GF-D8 (cell line): Measurements from ENCODE around the gene PARP16.
"Not testable (repeated sequence)": the region's sequence is repeated elsewhere in the genome, so short reads cannot be mapped to it uniquely, and the experiment has no call there.

Source experiments
- DNase-seq: peaks from one replicate; lab custom pipeline; 2025; lab: John Stamatoyannopoulos, UW

Gene PARP16

DNA sequence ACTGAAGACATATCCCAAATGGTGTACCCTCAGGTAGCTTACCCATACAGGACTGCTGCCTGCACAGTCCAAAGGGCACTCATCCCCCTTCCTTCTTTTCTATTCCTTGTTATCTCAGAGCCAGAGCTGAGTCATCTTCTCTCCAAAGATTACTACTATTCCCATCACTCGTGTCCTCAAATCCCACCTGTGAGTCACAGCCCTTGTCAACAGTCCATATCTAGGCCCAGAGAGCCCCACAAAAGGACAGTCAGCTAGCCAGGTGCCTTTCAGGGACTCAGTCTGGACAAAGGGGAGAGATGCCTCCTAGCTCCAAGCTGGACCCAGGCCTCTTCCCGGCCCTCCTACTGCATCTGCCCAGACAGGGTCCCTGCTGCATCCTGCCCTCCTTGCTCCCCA, 11.0 kb downstream of the PARP16 start:
- no peak for DNase-seq

DNA sequence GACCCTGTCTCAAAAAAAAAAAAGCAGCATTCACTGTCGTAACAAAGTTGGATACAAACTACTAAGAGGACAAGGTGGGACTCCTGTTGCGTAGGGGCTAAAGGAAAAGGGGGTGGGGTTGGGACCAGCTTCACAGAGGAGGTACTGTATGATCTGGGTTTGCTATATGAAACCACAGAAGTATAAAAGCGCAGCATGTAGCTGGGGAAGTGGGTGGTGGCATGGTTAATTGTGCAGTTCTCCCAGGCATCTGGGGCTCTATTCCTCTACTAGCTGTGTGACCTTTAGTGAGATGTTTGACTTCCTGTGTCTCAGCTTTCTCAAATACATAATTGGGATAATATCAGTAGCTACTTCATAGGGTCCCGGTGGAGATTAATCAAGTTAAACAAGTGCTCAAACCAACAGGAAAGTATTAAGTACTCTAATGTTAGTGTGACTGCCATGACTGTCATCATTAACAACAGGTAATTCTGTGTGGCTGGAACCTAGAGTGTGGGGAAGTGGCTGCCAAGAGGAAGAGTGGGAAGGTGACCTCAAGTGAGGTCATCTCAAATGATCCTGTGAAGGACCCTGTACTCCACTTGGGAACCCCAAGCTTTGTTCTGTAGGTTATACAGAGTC, 11.5 kb downstream of the PARP16 start:
- DNase-seq: no peak

DNA sequence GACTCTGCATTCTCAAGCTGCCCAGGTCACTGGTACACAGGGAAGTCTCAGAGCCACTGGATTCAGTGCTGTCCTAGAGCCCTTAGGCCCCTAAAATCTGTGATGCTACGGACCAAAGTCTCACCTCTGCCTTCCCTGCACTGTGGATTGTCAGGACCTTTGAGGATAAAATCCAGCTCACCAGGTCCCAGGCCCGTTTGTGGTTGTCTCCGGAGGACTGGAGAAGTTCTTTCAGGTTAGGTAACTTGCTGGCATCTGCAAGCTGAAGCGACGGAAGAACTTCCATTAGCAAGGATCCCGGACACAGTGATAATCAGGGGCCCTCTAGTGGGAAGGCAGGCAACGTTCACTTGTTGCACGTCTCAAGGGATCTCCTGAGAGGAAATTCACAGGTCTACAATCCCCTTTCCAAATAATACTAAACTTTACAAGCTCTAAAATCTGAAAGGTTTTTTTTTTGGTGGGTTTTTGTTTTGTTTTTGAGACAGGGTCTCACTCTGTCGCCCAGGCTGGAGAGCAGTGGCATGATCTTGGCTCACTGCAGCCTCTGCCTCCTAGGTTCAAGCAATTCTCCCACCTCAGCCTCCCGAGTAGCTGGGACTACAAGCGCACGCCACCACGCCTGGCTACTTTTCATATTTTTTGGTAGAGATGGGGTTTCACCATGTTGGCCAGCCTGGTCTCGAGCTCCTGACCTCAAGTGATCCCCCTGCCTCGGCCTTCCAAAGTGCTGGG, 15.7 kb downstream of the PARP16 start:
- not testable (repeated sequence) for DNase-seq

DNA sequence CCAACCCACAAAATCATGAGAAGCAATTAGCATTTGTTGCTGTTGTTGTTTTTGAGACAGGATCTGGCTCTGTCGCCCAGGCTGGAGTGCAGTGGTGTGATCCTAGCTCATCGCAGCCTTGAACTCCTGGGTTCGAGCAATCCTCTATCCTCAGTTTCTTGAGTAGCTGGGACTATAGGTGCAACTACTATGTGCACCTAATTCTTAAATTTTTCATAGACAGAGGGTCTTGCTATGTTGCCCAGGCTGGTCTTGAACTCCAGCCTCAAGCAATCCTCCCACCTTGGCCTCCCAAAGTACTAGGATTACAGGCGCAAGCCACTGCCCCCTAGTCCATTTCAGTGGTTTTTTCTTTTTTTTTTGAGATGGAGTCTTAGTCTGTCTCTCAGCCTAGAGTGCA, 18.3 kb downstream of the PARP16 start:
- no peak for DNase-seq

DNA sequence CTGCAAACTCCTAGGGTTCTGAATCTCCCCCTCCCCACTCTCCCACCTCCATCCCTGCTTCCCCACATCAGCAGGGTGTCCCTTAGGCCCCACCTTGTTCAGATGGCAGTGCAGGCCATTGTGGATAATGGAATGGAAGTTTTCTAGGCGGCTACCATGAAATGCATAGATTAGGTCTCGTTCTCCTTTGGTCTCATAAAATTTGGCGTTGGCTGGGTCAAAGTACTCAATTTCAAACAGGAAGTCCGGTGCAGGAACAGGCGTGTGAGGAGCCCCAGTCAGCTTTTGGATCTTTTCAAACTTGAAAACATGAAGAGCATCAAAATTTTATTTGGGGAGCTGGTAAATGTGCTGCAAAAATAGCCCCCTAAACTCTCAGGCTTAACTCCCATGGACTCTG, 20.2 kb downstream of the PARP16 start:
- no peak for DNase-seq

DNA sequence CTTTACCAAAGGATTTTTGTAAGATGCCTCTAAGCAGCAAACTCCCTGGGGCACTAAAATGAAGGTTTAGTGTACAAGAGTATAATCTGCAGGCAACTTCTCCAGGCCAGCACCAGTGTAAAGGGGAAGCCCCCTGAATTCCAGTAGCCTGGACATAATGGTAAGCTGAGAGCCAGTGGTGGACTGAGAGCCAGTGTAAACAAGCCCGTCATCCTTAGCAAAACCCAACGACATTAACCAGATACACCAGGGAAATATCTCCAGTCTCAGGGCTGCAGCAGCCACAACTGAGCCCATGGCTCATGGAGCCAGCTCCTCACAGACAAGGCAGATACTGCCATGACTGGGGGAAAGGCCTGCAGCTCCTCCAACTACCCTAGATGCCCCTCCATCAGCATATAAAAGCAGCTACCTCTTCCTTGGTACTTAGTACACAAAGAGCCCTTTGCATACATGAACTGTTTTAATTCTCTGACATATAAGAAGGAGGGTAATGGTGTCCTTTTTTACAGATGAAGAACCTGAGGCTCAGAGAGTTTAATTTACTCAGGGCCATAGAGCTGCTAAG, 21.7 kb downstream of the PARP16 start:
- no peak for DNase-seq

DNA sequence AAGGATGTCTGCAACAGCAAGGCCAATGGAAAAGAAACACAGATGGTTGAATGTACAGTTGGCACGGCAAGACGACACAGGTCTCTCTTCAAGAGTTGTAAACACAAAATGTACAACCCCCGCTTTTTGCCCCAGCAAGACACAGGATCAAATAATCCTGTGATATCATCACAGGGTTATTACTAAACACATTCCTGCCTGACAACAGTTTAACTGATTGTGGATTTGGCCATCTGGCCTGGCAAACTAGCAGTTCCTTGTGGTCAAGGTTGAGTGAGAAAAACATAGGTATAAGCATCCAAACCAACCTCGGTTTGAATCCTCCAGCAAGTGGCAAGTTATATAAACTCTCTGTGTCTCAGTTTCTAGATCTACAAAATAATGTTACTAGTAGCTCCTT, 23.4 kb downstream of the PARP16 start:
- no peak for DNase-seq

DNA sequence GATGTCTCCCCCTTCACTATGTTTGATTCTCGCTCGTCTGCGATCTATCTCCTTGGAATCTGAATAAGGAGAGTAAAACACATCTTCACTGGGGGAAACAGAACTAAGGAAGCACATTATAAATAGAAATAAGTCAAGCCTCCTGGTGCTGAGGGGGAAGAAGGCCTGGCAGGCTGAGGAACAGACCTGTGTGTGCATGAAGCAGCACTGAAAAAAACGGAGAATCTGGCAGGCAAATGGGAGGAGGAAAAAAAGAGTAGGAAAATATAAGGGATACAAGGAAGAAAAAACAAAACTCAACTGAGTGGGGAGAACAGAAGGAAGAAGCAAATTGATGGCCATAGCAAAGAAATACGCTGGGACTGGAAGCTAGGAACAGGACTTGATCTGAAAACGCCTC, 25.7 kb downstream of the PARP16 start:
- no peak for DNase-seq

DNA sequence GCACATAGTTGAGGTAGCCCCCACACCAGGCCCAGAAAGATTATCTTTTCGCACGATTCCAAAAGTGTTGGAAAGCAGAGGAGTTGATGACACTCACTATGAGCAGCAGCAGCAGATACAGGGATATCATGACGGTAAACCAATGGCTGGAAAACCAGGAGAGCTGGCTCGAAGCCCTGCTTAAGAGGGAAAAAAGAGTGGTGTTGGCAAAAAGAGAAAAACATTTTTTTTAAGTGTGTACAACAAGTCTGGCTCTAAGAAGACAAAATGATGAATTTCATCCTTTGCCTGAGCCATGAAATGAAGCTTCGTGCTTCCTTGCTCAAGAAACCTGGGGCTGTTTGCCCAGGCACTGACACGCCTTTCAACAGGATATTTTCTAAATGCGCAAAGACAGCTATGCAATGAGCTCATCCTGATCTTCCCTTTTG, 27.3 kb downstream of the PARP16 start:
- DNase-seq: no peak

DNA sequence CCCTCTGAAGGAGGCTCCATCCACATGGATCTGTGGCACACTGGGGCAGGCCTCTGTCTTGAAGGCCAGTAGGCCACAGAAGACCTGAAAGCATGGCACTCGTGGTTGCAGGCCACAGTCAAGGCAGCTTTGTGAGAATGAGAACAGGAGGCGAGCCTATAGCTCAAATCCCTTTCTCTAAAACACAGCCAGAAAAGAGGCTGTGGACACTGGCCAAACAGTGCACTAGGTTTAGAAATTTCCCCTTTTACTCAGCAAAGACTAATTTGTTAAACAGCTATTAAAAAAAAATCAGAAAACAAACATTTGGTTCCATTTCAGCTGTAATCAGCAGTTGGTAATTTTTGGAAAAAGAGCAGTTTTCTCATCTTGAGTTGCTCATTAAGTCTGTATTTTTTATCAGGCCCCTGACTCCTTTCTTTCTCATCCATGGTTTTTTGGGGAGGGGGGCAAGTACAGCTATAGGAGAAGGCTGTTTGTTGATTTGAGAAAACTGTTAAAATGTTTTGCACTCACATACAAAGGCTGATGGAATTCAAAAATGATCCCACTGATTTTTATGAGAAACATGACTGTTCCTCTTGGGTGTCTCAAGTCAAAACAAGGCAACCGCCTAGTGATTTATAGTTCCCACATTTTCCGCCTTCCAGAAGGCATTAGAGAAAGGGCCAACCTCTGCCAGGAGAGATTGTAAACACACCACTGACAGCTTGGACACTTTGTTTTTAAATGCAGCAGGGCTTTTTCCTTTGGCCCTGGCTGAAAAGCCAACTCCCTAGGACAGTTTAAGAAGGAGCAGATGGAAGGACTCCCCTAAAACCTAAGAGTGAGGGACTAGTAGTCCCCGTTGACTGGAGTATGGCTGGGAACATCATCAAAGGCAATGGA, 28.1 kb downstream of the PARP16 start:
- DNase-seq: no peak

DNA sequence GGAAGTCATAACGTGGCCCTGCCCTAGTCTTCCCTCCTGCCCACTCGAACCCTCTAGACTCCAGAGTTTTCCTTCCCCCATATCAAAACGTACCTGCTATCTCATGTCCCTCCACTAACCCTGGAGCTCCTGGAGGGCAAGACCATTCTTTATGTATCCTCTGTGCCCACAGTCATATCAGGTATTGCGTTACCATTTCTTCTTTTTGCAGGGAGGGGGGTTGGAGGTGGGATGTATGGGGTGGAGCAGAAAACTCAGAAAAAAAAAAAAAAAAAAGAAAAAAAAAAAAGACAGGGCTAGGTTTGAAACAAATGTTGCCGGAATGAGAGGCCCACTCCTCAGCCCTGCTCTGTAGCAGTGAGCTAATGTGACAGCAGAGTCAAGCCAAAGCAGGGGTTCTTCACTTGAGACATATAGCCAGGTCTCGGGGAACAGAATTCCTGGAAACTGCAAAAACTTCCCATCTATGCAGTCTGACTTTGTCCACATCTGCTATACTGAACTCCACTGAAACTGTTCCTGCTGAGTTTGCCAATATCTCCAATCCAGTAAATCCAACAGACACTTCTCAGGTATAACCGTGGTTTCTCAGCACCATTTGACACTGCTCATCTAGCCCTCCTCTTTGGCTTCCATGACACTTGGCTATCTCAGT, 31.1 kb downstream of the PARP16 start:
- no peak for DNase-seq

DNA sequence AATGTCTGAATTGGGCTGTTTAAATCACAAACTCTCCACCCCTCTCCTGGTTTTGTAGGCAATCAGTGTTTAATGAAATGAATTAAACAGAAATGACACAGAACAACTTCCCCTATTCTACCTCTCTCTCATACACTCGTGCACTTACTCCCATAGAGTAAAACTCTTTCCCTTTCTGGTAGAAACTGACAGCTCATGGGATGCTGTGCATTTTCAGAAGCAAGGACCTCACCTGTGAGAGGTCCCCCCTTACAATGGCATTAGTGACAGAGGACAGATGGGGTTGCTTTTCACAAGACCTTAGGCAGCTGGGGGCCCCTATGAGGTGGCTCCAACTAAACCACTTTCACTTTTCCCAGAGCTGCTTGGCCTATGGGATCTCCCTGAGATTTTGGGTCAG, 31.9 kb downstream of the PARP16 start:
- no peak for DNase-seq

DNA sequence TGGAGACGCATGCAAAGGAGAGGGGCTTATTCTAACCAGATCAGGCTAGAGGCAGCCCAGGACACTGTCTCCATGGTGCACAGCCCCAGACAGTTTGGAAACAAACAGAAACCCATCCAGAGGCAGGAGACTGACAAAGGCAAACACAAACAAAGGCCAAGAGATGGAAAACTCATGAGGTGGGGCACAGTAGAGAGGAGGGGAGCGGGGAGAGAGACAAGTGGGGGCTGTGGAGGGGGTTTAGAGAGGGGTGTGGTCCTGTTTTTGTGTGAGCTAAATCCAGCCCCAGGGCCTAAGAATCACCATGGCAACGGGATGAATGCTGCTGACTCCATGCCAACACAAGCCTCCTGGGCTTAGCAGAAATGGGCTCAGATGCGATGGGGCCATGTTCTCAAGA, 32.3 kb downstream of the PARP16 start:
- DNase-seq: no peak

DNA sequence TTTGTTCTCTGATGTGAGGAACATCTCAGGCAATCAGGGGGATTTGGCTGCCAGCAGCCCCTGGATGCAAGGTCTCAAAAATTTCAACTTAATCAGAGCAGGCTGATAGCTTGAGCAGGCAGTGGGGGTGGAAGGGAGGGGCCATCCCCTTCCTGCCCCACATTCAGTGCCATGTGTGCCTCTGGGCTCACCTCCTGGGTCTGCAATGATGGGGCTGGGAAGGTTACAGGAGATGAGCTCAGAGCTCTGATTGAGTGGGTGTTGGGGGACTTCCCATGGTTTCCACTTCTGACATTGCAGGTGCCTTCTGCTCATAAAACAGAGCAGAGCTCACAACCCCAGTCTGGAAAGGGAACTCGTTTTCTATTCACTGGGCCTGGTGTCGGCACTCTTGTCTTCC, 37.0 kb downstream of the PARP16 start:
- DNase-seq: no peak

DNA sequence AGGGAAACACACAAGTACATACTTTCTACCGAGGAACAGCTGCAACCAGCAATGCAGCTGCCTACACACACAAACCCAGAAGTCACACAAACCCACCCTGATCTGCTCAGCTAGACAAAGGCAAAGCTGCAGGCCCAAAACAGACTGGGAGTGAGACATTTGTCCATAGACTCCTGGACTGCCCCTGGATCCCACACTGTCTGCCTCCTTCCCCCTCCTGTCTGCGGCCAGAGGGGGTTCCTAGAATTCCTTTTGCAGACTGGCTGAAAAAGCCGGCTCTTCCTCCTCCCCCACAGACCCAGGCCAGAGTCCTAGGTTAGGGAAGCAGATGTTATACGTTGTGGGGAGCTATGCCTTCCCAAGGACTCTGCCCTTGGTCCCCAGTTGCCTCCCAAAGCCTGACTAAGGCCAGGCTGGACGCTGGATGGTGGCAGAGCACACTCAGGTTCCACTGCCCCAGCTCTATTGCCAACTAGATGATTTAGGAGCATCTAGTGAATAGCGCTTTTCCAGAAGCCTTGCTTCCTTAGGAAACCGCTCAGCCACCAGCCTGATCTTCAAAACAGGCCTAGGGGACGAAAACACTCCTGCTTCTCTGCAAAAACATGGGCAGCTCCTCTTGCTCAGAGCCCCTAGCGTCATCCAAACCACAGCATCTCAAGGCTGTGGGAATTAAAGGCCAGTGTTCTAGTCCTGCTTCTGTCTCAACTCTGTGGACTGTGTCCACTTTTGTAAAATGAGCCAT, 38.0 kb downstream of the PARP16 start:
- no peak for DNase-seq

DNA sequence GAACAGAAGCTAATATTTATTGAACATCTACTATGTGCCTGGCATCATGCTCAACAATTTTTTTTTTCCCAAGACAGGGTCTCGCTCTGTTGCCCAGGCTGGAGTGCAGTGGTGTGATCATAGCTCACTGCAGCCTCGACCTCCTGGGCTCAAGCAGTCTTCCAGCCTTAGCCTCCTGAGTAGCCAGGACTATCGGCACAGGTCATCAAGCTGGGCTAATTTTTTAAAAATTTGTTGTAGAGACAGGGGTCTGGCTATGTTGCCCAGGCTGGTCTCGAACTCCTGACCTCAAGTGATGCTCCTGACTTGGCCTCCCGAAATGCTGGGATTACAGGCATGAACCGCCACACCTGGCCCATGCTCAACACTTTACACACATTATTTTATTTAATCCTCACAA, 39.7 kb downstream of the PARP16 start:
- no peak for DNase-seq

DNA sequence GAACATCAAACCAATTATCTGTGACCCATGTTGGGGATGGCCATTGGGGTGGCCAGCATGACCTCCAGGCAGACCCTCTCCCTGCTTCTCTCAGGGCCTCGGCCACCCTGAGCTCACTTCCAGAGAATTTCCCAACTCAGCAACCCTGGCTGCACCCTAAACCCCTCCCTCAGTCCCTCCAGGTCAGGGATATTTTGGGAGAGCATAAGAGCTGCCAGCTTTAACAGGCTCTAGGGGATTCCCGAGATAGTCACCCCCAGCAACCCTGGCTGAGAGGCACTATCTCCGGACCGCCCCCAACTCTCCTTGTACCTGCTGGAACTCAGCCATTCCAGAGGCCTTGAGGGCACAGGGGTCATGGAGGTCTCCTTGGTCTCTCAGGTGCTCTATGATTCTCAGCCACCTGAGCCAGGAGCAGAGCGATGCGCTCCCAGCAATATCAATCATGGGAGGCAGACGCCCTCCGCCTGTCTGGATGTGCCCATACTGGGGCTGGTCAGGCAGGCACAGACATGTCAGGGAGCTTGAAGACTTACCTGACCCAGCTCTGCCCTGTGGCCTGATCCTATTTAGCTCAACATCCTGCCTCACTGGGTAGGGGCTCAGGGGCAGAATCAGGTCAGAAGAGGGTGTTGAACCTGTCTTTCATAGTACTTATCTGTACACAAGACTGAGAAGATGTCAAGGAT, 40.5 kb downstream of the PARP16 start:
- DNase-seq: no peak

DNA sequence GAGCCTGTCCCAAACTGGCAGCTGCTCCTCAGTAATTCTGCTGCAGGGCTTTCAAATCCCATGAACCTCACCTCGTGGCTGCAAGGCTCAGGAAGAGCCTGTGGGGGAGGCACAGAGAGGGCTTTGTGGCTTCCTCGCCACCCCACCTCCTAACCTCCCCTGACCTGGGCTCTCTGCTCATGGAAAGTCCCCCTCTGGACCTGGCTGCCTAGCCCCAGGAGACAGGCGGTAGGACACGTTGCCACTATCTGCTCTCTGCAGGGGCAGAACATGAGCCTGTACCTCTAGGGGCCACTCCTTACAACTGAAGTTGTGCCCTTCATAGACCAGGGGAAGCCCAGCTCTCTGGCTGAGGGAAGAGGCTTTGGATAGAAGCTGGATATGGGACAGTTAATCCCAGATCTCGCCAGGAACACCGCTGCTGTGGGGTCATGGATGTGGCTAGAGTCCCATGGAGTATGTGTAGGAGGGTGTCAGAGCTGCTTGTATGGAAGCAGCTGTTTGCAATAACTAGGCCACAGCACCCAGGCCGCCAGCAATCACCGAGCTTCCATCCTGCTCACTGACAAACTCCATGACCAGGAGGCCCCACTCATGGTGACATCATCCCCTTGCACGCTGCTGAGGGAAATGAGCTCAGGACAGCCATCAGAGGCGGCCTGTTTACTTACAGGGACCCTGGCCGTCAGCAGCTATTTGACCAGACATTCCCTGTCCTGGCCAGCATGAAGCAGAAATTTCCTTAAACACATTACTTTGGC, 41.4 kb downstream of the PARP16 start:
- no peak for DNase-seq

DNA sequence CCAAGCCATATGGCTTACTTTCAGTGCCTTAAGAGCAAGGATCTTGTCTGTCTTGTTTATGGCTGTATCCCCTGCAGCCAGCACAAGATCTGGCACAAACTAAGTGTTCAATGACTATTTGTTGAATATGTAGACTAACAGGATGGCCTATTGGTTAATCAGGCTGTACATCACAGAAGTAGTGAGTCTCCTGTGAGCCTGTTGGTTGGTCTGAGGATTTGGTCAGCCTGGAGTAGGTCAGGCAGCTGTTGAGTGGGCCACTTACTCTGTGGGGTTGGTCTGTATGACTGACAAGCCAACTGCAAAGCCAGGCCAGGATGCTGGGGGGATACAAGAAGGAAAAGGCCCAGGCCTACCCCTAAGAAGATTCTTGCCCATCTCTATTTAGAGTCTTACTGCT, 42.0 kb downstream of the PARP16 start:
- DNase-seq: no peak

DNA sequence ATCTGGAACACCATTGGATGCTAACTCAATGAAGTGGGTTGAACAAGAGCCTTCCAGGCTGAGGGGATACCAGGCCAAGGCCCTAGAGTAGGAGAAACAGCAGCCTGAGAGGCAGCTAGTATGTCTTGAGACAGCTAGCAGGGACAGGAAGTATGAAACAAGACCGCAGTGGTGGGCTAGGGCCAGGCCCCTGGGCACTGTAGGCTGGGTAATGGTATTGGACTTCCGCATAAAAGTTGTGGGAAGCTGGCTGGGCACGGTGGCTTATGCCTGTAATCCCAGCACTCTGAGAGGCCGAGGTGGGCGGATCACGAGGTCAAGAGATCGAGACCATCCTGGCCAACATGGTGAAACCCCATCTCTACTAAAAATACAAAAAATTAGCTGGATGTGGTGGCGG, 50.2 kb downstream of the PARP16 start:
- not testable (repeated sequence) for DNase-seq
